ENCODE results near the gene C1QB. TPM values are rescaled to one million over a fixed set of nuclear protein-coding genes. Genes with fewer than 3 reads are reported as not detected.

The C1QB gene
- total RNA-seq, 1 donor from 2014 or later = not detected

- H3K4me1 Mint-ChIP-seq (ENCODE audit: unreplicated experiment) = no peaks in the 10 kb centered on the region
- H3K27ac Mint-ChIP-seq (ENCODE audit: unreplicated experiment) = no peak overlapping the region
- H3K27me3 Mint-ChIP-seq (ENCODE audit: unreplicated experiment) = peaks cover 64% of the 10 kb centered on the region
- DNase-seq (ENCODE audit: extremely low spot score, unreplicated experiment) = no peak
- H3K36me3 Mint-ChIP-seq (ENCODE audit: unreplicated experiment) = no peaks in the 10 kb centered on the region
- no peak for TF ChIP-seq CTCF (IDR thresholded peaks at IDR 0.05)
- no peaks in the 10 kb centered on the region for H3K9me3 Mint-ChIP-seq (ENCODE audit: unreplicated experiment)
- no peak overlapping the region for H3K4me3 Mint-ChIP-seq (ENCODE audit: unreplicated experiment)
Observed at GRCh38 chr1:22629886-22630285, 23.1 kb upstream of the C1QB start.

GRCh38 chr1:22633697-22634463, 19.2 kb upstream of the C1QB start:
- H3K4me3 Mint-ChIP-seq (ENCODE audit: unreplicated experiment) = no peak overlapping the region
- no peak for DNase-seq (ENCODE audit: extremely low spot score, unreplicated experiment)

GRCh38 chr1:22635436-22635835, 17.6 kb upstream of the C1QB start:
- H3K4me3 Mint-ChIP-seq (ENCODE audit: unreplicated experiment) = no peak overlapping the region
- DNase-seq (ENCODE audit: extremely low spot score, unreplicated experiment) = no peak

More at GRCh38 chr1:22633697-22634463, 19.2 kb upstream of the C1QB start:
- Mint-ChIP-seq H3K27ac (ENCODE audit: unreplicated experiment) (no peak overlapping the region), H3K36me3 (ENCODE audit: unreplicated experiment) (no peaks in the 10 kb centered on the region), H3K27me3 (ENCODE audit: unreplicated experiment) (peaks cover 56% of the 10 kb centered on the region), H3K9me3 (ENCODE audit: unreplicated experiment) (no peaks in the 10 kb centered on the region), H3K4me1 (ENCODE audit: unreplicated experiment) (no peaks in the 10 kb centered on the region)
- no peak for TF ChIP-seq CTCF (IDR thresholded peaks at IDR 0.05)

GRCh38 chr1:22636353-22636752, 16.7 kb upstream of the C1QB start, which contains the start of gene C1QA:
TSS of gene C1QA (plus strand) at chr1:22636628. CDS start at chr1:22637617, 989 bp downstream.
- Mint-ChIP-seq H3K27ac (ENCODE audit: unreplicated experiment) (no peak within 1 kb of the TSS), H3K9me3 (ENCODE audit: unreplicated experiment) (no peaks in the 10 kb centered on the region), H3K4me1 (ENCODE audit: unreplicated experiment) (no peaks in the 10 kb centered on the region), H3K36me3 (ENCODE audit: unreplicated experiment) (no peaks in the 10 kb centered on the region), H3K4me3 (ENCODE audit: unreplicated experiment) (no peak within 1 kb of the TSS), H3K27me3 (ENCODE audit: unreplicated experiment) (peaks cover 31% of the 10 kb centered on the region)
- no peak for DNase-seq (ENCODE audit: extremely low spot score, unreplicated experiment)
- no peak for TF ChIP-seq CTCF (IDR thresholded peaks at IDR 0.05)

More at GRCh38 chr1:22635436-22635835, 17.6 kb upstream of the C1QB start:
- Mint-ChIP-seq H3K27ac (ENCODE audit: unreplicated experiment) (no peak overlapping the region), H3K9me3 (ENCODE audit: unreplicated experiment) (no peaks in the 10 kb centered on the region), H3K4me1 (ENCODE audit: unreplicated experiment) (no peaks in the 10 kb centered on the region), H3K27me3 (ENCODE audit: unreplicated experiment) (peaks cover 40% of the 10 kb centered on the region), H3K36me3 (ENCODE audit: unreplicated experiment) (no peaks in the 10 kb centered on the region)
- no peak for TF ChIP-seq CTCF (IDR thresholded peaks at IDR 0.05)

GRCh38 chr1:22636927-22637326, 16.1 kb upstream of the C1QB start:
- Mint-ChIP-seq H3K9me3 (ENCODE audit: unreplicated experiment) (no peaks in the 10 kb centered on the region), H3K4me3 (ENCODE audit: unreplicated experiment) (no peak overlapping the region), H3K36me3 (ENCODE audit: unreplicated experiment) (no peaks in the 10 kb centered on the region), H3K27ac (ENCODE audit: unreplicated experiment) (no peak overlapping the region), H3K27me3 (ENCODE audit: unreplicated experiment) (peaks cover 25% of the 10 kb centered on the region), H3K4me1 (ENCODE audit: unreplicated experiment) (no peaks in the 10 kb centered on the region)
- no peak for TF ChIP-seq CTCF (IDR thresholded peaks at IDR 0.05)
- no peak for DNase-seq (ENCODE audit: extremely low spot score, unreplicated experiment)

All from osteocyte (in vitro differentiated cells).